A673 (cell line): Measurements from ENCODE around the gene SLC2A4.
"Not testable (repeated sequence)": the region's sequence is repeated elsewhere in the genome, so short reads cannot be mapped to it uniquely, and the experiment has no call there.

ENCODE experiments used
- CTCF ChIP-seq: fragments of 300-800, 200-600 bp; sonication (generic); conservative IDR thresholded peaks from 2 replicates; pipeline ENCODE4 v1.5.1; 2017; ENCODE audit warnings: low read depth, mild to moderate bottlenecking, antibody characterized with exemption, low read length, moderate library complexity, mixed read lengths
- EZH2 ChIP-seq: fragments of 200-600 bp; sonication (generic); IDR thresholded peaks from 2 replicates; pipeline ENCODE4 v1.6.1; 2017; ENCODE audit warnings: borderline replicate concordance, low read depth, mild to moderate bottlenecking, mixed read lengths, antibody characterized with exemption, low read length; ENCODE audit not compliant: poor library complexity, severe bottlenecking

DNA sequence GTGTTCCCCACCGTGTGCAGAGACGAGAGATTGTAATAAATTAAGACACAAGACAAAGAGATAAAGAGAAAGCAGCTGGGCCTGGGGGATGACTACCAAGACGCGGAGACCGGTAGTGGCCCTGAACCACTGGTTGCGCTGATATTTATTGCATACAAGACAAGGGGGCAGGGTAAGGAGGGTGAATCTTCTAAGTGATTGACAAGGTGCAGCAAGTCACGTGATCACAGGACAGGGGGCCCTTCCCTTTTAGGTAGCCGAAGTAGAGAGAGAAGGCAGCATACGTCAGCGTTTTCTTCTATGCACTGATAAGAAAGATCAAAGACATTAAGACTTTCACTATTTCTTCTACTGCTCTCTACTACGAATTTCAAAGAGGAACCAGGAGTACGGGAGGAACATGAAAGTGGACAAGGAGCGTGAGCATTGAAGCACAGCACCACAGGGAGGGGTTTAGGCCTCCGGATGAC lies 51.1 kb downstream of the SLC2A4 start:
- TF ChIP-seq CTCF, EZH2: not testable (repeated sequence)
